Hematopoietic multipotent progenitor cell treated with erythropoietin and hydrocortisone succinate and interleukin-3 and kit ligand, for 8 days (in vitro differentiated cells): Measurements from ENCODE around the gene RASA2.
A peak's percentile ranks its signal among the peaks of the same experiment; 100 is the strongest.
"Not testable (repeated sequence)": the region's sequence is repeated elsewhere in the genome, so short reads cannot be mapped to it uniquely, and the experiment has no call there.

ENCODE experiments used
- DNase-seq: peaks from one replicate; pipeline ENCODE4 v3.0.0-alpha.2; 2015

The RASA2 gene

DNA sequence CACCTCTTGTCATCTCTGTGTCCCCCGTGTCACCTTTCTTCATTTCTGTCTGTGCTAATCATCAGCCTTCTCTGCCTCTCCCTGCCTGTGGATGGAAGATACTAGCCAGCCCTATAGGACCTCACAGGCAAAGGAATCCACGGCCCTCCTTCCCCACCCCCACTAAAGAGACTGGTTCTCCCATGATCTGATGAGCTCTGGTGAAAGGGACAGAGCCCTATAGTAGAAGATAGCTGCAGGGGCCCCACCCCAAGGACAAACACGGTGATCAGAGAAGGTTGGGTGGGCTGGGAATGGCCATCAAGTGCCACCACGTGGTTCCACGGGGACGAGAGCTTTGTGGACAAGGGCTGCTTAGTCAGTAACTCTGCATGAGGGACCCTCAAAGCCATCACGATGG, 27.8 kb upstream of the RASA2 start:
- DNase-seq, result peak; percentile 44

DNA sequence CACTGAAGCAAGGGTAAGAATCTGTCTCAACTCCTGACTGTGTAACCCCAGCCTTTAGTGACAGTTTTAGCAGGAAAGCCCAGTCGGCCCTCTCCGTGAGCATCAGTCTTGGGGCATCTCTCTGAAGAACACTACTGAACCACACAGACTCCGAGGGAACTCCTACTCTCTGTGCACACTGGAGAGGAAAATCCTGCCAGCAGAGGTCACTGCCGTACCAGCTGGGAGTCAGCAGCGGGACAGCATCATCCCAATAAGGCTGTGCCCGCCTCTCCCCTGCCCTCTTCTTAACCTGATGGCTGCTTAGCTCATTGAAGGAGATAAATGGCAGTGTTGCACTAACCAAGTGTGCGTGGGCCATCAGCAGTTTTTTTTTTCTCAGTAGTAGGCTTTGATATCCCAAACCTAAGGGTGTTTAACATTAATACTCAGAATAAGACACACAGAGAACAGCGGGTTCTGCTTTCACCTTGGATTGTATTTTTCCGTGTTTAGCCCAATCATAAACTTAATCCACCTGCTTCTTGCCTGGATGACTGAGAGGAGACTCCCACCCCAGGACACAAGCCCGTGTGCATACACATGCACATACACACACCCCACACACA, 26.6 kb upstream of the RASA2 start:
- peak; percentile 90 for DNase-seq

DNA sequence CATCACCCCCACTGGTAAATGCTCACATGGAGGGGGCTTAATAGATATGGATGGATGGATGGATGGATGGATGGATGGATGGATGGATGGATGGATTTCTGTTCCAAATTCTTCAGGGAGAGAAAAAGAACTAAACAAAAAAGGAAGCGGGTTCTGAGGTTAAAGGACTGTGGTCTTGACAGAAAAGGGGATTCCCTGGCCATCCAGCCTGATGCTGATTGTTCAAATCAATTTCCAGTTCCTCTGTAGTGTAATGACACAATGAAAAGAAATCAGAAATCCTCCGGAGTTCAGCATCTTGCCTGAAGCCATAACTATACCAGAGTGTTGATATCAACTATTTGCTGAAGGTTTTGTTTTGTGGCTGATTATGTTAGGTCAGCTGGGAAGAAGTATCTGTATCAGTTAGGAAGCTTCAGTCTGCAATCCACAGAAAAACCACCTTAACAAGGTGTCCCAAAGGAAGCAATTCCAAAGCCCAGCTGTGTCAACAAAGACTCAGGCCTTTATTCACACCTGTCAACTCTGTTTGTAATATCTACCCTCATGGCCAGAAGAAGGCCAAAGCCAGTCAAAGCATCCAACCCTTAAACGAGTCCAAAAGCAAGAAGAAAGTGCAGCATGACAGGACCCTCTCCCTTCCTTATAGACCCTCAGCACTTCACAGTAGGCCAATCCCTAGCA, 24.5 kb upstream of the RASA2 start:
- DNase-seq, result no peak

- no peak for DNase-seq
These were observed 21.6 kb upstream of the RASA2 start for GRCh38 chr3:141465221-141465620.

GRCh38 chr3:141466633-141467169, 20.1 kb upstream of the RASA2 start:
- no peak for DNase-seq

GRCh38 chr3:141469720-141470119, 17.1 kb upstream of the RASA2 start:
- DNase-seq, result no peak

GRCh38 chr3:141471160-141471559, 15.7 kb upstream of the RASA2 start:
- no peak for DNase-seq

GRCh38 chr3:141476033-141476432, 10.8 kb upstream of the RASA2 start:
- DNase-seq, result peak; percentile 27

DNA sequence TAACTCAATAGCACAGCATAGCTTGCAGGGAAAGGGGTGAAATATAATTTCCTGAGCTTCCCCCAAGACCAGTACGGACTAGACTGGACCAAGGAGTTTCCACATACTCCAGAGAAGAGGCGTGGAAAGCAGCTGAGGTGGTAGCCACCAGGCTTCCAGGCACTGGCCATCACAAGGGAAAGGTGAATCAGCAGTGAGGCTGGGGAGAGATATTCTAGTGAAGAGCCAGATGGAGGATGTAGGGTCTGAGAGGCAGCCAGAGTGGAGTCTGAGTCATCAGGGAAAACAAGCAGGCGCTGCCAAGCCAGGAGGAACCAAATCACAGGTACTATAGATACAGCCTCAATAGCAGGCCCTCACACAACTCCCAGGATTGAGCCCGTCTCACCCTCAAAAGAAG, 9.6 kb upstream of the RASA2 start:
- no peak for DNase-seq

- DNase-seq, result no peak
These were observed 8.7 kb upstream of the RASA2 start for GRCh38 chr3:141478139-141478538.

GRCh38 chr3:141478840-141479239, 8.0 kb upstream of the RASA2 start:
- DNase-seq, result not testable (repeated sequence)

GRCh38 chr3:141482245-141482922, 4.4 kb upstream of the RASA2 start:
- DNase-seq, result no peak

- DNase-seq, result no peak
These were observed 2.0 kb upstream of the RASA2 start for GRCh38 chr3:141484701-141485287.

- DNase-seq, result peak; percentile 20
These were observed 959 bp upstream of the RASA2 start for GRCh38 chr3:141485641-141486495.

GRCh38 chr3:141486496-141486745, 406 bp upstream of the RASA2 start:
- DNase-seq, result no peak

DNA sequence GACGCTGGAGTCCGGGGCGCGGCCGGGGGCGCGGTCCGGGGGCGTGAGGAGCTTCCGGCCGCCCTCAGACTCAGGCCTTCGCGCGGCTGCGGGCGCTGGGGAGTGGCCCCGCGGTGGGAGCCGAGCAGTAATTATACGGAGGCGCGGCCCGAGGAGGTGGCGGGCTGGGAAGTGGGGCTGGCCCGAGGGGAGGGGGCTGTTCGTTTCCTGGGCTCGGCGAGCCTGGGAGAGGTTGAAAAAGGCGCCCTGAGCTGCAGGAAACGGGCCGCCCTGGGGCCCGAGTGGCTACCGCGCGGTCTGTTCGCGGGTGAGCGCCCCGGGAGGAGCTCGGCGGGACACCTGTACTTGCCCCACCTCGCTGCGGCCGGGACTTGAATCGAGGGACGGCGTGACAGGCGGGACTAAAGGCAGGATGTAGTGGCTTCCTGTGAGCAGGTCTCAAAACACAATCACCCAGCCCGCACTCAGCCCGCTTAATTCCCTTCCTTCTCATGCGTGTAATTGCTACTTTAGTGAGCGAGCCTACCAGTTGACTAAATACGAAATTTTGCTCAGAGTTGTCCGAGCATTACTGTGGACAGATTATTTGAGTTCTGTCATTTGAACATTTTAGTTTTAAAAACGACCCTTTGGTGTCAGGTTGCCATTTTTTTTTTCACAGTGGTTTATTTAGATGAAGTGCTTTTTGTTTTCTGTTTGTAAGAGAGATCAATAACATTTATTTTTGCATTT, 860 bp downstream of the RASA2 start:
- DNase-seq, result peak; percentile 74

GRCh38 chr3:141489203-141489602, 2.4 kb downstream of the RASA2 start:
- DNase-seq, result peak; percentile 60

- DNase-seq, result no peak
These were observed 4.3 kb downstream of the RASA2 start for GRCh38 chr3:141491081-141491480.

DNA sequence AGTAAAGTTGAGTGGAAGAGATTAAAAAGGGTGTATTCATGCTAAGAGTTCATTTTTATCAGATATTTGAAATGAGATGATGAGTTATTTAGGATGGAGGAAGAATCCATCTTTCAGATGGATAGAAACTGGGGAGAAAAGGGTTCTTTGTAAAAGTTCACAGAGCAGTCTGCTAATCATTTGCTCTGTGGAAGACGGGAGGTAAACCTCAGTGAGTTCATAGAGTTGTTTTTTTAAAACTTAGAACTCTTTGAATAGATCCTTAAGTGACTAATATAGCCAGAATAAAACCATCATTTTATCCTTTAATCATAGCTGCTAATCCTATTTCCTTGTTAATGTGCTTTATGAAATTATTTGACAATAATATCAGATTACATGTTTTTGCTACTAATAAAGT, 5.1 kb downstream of the RASA2 start:
- no peak for DNase-seq

- DNase-seq, result no peak
These were observed 6.4 kb downstream of the RASA2 start for GRCh38 chr3:141493184-141493583.

DNA sequence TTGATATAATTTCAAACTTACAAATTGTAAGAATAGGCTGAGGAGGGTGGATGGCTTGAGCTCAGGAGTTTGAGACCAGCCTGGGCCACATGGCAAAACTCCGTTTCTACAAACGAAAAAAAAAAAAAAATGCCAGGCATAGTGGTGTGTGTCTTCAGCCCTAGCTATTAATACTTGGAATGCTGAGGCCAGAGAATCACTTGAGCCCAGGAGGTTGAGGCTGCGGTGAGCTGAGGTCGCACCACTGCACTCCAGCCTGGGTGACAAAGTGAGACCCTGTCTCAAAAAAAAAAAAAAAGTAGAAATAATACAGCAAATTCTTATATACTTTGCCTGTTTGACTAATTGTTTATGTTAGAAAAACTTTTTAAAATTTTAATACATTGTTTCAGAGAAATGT, 10.8 kb downstream of the RASA2 start:
- not testable (repeated sequence) for DNase-seq

GRCh38 chr3:141498598-141499223, 11.9 kb downstream of the RASA2 start:
- peak; percentile 94 for DNase-seq
